ENCODE measurements around the gene C1QTNF1.

GRCh38 chr17:79014158-79014758, 9.7 kb upstream of the C1QTNF1 start:
- TF ChIP-seq POLR2A (IDR thresholded peaks at IDR 0.05) (no peak), CTCF (IDR thresholded peaks at IDR 0.05) (no peak)

All from testis (tissue), 2 donors.